HG02763 (cell line): ENCODE data around the gene RAPGEF4.
"Not testable (repeated sequence)": the region's sequence is repeated elsewhere in the genome, so short reads cannot be mapped to it uniquely, and the experiment has no call there.

Experiments
- ATAC-seq: cut with Tn5 transposase; IDR thresholded peaks from one replicate; pipeline ENCODE4 v1.9.1; 2021; ENCODE audit warnings: mild to moderate bottlenecking, moderate library complexity; ENCODE audit not compliant: unreplicated experiment

RAPGEF4 gene

DNA sequence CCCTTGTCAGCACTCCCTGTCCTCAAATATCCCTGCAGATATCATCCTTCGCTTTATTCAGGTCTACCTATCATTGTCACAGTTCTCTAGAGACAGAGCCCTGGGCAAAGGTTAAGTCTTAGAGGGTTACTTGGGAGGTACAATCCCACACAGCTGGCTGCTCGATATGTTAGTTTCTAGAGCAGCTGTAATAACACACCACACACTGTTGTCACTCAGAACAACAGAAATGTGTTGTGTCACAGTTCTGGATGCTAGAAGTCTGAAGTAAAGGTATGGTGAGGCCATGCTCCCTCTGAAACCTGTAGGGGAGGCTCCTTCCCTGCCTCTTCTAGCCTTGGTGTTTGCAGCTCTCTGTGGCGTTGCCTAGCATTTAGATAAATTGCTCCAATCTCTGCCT lies 9.9 kb upstream of the RAPGEF4 start:
- ATAC-seq: no peak

DNA sequence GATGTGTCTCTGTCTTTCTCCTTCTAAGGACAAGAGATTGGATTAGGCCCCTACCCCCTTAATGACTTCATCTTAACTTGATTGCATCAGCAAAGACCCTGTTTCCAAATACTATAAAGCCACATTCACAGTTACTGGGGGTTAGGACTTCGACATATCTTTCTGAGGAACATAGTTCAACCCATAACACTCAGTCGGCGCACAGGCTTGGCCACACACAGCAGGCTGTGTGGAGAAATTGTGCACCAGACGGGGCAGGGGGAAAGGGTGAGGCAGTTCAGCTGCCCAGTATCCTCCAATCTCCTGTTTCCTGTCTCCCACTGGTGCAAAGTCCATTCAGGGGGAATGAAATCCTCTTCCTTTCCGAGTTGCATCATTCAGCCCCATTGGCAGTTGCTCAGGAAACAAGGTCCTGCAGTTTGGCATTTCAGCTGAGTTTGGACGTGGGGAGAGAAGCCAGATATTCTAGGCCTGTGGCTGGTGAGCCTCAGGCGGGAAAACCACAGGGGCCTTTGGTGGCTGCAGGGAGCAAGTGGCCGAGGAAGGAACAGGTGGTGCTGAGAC lies 9.4 kb upstream of the RAPGEF4 start:
- ATAC-seq: no peak

DNA sequence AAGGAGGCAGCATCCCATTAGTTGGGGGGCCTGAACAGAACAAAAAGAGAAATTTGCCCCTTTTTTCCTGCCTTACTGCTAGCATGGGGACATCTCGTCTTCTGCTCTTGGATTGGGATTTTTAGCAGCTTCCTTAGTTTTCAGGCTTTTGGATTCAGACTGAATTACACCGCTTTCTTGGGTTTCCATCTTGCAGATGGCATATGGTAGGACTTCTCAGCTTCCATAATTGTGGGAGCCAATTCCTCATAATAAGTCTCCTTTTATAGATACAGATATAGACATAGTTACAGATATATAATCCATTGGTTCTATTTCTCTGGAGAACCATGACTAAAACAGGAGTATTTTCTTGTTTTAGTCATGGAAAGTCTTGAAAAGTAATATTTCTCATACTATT lies 5.2 kb upstream of the RAPGEF4 start:
- no peak for ATAC-seq

DNA sequence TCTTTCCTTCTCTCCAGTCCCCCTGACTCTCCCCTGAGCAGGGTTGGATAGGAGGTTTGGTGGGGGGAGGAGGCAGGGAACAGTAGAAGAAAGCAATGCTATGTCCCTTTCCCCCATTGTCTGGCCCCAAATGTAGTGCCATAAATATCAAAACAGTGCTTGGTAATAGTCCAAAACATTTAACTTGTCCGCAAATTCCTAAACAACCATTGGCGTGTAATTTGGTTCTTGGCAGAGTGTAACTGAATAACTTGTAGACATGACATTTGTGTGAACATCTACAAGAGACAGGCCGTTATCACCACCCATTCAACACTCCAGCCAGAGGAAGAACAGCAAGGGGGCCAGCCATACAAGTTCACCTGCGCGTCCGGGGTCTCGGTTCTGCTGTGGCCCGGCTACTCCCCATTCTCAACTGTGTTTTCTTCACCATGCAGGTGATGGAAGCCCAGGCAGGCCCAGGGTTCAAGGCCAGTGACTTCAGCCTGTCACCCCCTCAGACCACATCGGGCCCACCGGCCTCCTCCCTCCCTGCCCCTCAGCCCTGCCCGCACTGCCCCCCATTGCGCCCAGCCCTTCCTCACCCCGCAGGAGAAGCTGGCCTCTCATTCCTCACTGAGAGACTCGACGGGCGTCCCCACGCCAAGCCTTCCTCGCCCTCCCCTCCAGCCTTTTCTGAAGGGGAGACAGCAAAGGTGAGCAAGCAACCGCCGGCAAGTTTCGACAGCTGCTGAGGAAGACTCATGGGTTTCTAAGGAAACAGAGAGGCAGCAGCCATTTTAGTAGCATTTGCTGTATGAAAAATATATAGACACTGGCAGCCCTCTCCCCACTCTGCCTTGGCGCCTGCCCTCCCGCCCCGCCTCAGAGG lies 699 bp upstream of the RAPGEF4 start:
- ATAC-seq: no peak

DNA sequence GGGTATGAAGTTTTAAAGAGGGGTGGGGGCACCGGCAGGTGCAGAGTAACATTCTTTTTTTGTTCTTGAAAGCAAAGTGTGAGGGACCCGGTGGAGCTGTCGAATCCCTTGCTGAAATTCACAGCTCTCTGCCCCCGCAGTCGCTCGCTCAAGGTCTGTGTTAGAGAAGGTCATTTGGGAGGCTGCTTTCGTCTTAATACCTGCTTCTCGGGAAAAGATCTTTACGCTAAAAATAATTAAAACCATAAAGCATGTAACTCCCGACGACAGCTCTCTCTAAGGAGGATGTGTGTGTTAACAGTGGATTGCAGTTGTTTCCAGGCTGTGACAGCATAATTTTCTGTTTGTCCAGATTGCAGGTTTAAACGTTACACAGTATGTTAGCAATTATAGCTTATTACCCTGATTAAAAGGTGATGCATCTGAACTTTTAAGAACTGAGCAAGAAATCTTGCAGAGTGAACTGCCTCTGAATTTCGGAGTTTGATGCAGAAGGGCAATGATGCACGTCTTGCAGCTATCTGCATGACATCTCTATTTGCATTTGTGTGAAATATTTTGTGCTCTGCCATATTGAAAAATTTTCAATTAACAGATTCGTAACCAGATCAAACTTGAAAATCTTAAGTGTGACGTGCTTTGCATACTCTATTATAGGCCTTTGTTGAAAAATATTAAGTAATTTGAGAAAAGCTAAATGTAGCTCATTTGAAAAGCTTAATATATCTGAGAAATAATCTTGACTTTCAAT lies 954 bp downstream of the RAPGEF4 start:
- no peak for ATAC-seq

DNA sequence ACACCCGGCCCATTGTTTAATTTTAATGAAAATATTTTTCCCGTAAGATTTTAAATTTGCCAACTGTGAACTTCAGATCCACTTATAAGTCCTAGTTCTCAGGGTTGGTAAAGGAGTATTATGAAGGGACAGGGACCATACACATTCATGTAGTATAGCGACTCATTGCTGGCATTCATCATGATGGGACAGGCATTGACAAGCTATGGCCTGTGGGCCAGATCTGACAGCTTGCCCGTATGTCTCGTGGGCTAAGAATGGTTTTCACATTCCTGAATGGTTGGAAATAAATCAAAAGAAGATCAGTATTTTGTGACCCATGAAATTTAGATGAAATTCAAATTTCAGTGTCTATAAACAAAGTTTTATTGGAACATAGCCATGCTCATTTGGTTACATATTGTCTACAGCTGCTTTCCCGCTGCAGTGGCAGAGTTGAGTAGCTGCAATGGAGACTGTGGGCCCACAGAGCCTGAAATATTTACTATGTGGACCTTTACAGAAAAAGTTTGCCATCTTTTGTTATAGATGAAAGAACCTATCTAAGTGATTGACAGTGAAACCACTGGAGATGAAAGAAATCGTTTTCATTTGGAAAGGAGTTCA lies 4.1 kb downstream of the RAPGEF4 start:
- no peak for ATAC-seq

DNA sequence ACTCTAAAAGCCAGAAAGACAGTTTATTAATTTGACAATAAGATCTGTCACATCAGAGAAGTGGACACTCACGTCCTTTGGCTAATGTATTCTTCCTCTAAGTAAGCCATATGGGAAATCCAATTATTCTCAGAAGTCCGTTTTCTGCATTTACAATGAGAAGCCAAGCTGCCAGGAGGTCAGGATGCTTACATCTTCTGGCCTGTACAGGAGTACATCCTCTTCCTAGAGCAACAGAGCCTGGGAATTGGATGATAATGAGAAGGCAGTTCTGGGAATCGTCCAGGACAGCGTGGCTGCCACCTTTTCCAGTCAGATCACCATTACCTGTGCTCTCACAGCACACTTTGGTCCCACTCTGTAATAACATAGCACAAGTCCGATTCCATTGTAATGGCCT lies 5.2 kb downstream of the RAPGEF4 start:
- ATAC-seq: no peak

DNA sequence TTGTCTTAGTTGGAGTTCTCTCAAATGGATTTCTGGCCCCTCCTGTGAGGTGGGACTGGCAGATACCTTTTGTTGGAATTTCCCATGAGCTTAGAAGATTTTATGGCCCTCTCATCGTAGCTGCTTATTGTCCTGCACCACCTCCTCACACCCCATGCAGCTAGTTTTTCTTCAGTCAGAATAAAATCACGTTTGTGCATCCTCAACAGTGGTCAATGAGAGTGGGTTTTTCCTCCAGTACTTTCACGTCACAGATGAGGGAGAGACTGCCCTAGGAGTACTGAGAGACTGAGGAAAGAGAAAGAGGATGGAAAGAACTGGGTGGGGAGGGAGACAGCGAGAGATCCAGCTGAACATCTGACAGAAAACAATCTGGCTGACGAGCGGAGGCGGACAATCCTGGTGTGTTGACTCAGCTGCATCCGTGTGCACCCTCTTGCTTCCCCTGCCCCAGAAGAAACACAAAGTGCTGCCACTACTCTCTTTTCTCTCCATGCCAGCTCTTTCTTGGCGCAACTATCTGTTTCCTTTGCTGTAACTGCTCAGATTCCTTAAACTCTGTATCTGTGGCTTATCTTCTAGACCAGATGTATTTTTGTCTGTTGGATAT lies 7.4 kb downstream of the RAPGEF4 start:
- no peak for ATAC-seq

DNA sequence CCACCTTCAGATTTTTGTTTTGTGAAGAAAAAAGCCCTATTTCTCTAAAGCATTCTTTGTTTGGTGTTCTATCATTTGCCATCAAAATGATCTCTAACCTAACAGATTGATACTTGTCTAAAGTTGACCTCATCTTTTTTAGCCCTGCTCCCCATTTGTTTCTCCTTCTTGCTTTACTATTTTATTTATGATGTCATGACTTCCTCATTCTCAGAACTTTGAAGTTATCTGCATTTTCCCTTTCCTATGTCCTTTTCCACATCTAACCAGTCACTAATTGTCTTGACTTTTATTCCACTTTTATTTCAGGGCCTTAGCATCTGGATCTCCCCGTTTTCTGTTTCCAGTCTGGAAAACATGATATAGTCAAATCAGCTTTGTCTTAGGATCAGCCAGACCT lies 8.3 kb downstream of the RAPGEF4 start:
- no peak for ATAC-seq

DNA sequence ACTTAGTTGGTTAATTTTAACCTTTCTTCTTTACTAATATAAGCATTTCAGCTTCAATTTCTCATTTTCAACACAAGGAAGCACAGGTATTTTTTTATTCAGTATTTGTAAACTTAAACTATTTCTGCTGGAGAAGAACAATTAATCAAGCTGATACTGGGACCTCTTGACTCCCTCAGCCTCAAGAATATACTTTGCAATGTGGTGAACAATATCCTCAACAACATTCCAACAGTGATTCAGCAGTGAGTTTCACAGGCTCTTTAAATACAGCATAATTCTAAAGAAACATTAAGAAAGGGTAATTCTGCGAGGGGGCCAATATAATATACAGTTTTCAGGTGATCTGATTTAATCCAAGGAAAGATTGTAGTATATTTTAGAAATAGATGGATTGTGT lies 10.0 kb downstream of the RAPGEF4 start:
- no peak for ATAC-seq

DNA sequence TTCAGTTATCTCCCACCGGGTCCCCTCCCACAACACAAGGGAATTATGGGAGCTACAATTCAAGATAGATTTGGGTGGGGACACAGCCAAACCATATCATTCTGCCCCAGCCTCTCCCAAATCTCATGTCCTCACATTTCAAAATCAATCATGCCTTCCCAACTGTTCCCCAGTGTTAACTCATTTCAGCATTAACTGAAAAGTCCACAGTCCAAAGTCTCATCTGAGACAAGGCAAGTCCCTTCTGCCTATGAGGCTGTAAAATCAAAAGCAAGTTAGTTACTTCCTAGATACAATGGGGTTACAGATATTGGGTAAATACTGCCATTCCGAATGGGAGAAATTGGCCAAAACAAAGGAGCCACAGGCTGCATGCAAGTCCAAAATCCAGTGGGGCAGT lies 12.9 kb downstream of the RAPGEF4 start:
- not testable (repeated sequence) for ATAC-seq

DNA sequence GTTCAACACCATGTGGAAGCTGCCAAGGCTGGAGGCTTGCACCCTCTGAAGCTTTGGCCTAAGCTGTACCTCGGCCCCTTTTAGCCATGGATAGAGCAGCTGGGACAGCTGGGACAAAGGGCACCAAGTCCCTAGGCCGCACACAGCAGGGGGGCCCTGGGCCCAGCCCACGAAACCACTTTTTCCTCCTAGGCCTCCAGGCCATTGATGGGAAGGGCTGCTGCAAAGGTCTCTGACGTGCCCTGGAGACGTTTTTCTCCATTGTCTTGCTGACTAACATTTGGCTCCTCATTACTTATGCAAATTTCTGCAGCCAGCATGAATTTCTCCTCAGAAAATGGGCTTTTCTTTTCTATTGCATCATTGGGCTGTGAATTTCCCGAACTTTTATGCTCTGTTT lies 13.7 kb downstream of the RAPGEF4 start:
- ATAC-seq: no peak

DNA sequence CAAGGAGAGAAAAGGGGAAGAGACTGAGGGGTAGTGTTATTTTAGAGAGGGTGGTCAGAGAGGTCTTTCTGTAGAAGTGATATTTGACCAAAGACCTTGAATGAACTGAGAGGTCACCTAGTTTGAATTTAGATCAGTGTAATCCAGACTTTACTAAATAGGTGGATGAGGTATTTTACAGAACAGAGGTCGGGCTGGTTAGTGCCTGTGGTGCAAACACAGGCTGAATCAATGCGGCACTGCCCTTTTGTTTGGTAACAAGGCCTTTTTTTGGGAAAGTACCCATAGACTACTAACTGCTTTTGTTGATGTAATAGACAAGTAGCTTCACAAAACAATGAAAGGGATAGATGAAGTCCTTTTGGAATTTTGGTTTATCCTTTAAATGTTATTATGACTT lies 15.9 kb downstream of the RAPGEF4 start:
- no peak for ATAC-seq

DNA sequence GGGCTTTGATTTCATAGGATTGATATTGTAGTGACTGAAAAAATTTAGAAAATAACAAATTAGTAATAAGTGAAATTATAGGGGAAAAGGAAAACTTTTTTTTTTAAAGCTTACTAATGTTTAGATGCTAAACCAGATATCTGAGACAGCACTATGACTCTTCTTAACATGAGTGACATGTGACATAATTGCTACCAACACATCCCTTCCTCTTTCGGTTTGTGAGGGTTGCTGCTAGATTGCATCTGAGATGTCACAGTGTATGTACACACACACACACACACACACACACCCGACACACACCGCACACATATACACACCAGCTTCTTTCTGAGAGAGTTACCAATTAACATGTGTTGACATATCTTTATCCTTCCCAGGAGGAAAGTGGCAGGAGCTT lies 18.0 kb downstream of the RAPGEF4 start:
- no peak for ATAC-seq

DNA sequence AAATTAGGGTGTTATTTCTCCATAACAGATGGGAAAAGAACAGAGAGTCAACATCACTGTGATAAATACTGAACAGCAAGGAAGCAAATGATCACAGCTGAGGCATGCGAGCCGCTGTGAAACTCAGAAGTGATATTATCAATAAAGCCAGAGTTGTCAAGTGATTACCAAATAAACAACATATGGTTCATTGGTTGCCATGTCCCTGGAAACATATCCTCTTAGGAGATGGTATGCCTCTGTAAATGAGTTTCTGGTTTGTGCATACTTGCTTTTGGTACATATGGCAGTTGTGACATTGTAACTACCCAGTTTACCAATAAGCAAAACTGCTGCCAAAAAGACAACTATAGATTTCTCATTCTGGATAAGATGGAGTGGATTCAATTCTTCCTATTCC lies 23.8 kb downstream of the RAPGEF4 start:
- ATAC-seq: no peak

DNA sequence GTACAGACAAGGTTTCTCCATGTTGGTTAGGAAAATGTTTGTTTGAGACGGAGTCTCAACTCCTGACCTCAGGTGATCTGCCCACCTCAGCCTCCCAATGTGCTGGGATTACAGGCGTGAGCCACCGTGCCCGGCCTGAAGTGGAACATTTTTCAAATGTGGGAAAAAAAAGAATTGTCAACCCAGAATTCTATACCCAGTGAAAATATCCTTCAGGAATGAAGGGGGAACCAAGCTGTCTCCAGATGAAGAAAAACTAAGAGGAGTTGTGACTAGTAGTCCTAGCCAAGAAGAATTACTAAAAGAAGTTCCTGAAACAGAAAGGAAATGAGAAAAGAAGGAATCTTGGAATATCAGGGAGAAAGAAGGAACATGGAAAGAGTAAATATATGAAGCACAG lies 25.7 kb downstream of the RAPGEF4 start:
- ATAC-seq: no peak

DNA sequence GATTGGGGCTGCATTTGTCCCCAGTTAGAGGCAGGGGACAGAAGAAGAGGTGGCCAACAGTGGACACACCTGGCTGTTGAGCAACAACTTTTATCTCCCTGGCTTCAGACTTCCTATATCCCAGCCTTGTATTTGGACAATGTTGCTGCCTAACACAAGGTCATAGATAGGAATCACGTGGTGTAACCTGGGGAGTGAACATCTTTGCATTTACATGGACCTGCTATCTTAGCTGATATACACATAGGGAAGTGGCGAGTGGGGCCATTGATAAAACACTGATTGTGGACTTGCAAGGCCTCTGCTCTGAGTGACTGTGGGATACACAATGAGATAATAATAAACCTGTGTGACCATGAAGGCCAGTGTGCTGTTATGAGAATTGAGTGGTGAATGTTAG lies 26.9 kb downstream of the RAPGEF4 start:
- no peak for ATAC-seq

DNA sequence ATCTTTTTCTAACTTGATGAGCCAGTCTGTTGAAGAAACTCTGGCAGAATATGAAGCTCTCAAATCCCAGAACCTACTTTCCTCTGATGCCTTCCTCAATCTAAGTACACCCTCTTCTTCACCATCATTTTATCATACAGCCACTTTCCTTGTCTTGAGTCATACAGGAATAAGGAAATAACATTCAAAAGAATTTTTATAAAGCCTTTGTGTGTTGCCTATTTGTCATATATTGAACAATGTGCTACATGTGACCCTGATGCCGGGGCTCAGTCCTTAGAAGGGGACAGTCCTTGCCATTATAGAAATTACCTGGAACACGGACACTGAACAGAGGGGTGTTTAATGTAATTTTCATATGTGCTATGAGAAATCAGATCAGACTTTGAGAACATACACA lies 27.4 kb downstream of the RAPGEF4 start:
- ATAC-seq: no peak

DNA sequence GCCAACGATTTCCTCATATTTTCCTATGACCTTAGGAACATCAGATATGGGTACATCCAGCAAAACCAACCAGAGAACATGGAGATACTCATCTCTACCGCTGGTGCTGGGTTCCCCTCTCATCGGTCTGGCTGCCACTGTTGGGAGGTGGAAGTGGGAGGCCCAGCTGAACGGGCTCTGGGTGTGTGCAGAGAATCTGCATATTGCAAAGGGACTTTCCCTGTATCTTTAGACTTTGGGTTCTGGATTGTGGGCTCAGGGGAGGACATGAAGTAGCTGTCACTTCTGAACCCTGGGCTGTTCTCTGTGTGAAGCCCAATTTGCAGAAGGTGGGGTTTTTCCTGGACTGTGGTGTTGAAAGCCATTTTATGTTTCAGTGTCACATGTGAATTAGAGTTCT lies 30.0 kb downstream of the RAPGEF4 start:
- no peak for ATAC-seq

DNA sequence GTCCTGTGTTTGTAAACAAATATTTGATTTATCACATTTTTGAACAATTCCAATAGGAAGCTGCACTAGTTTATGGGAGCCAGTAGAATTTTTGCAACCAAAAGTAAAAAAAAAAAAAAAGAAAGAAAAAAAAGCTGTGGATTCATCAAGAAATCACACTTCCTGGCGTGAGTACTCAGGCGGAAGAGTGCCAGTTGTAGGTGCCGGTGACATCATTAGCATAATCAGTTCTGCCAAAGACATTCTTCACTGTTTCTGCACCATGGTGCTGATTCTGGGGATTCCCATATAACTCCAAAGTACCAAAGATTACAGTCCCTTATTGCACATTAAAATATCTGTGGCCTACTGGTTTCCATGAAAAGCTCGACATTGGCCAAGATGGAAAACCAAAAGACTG lies 32.8 kb downstream of the RAPGEF4 start:
- ATAC-seq: no peak

DNA sequence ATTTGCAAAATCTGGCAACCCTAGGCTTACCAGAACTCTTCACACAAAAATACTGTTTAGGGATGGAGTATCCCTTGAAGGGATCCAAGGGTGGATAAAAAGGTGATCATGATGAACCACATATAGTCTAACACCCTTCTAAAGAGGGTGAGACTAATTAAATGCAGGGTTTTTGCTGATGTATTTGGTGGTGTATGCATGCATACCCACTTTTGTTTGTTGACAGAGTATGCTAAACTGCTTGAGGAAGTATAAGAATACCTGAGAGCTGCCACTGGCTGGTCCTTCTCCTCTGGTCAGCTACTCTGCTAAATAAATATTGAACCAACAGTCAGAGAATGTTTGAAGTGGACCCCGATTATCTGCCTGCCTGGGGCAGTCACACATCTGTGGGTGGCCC lies 34.2 kb downstream of the RAPGEF4 start:
- no peak for ATAC-seq
